Measurements from ENCODE around the gene COL9A3.

COL9A3 gene

DNA sequence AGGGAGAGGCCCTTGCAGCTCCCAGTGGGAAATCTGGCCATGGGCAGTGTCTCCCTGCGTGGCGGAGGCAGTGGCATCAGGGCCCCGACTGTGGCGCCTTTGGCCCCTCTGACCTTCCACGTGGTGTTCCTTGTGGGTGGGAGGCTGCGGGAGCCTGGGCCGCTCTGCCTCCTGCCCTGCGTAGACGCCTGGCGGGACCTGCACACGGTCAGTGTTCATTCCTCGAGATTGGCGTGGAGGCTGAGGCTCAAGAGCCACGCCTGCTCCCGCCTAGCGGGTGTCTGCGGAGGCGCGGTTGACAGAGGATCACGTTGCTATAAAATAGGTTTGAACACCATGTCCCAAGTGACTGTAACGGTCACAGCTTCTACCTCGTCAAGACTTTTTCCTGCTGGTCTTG is 14.0 kb downstream of the COL9A3 start:
- no peak overlapping the region for H2BK5ac ChIP-seq (ENCODE audit: low read depth, low read length, poor library complexity, severe bottlenecking)
- no peaks in the 10 kb centered on the region for H3K9me3 ChIP-seq (ENCODE audit: control insufficient read depth, low read length)
- no peak overlapping the region for H4K91ac ChIP-seq (ENCODE audit: low read length)
- no peak overlapping the region for H2BK12ac ChIP-seq (ENCODE audit: low read length in 2 of 2)
- no peak overlapping the region for H3K14ac ChIP-seq (ENCODE audit: low read length in 2 of 2)
- no peaks in the 10 kb centered on the region for H3K36me3 ChIP-seq (ENCODE audit: control insufficient read depth in 1 of 2, insufficient read depth in 2 of 2, low read depth in 1 of 2, low read length in 2 of 2)
- no peaks in the 10 kb centered on the region for H3K79me1 ChIP-seq (replicated peaks; ENCODE audit: low read length, poor library complexity, severe bottlenecking)
- no peak overlapping the region for H3K4ac ChIP-seq (ENCODE audit: low read depth in 1 of 2, low read length in 2 of 2)
- H4K8ac ChIP-seq (ENCODE audit: low read length): no peak overlapping the region
- H3K23ac ChIP-seq (ENCODE audit: low read length in 2 of 2): no peak overlapping the region
- no peak overlapping the region for H3K18ac ChIP-seq (ENCODE audit: low read depth in 1 of 2, low read length in 2 of 2)
- no peak overlapping the region for H2AK5ac ChIP-seq (ENCODE audit: low read length, severe bottlenecking)
- peaks cover 10% of the 10 kb centered on the region for H3K4me1 ChIP-seq (ENCODE audit: control insufficient read depth, insufficient read depth, low read depth, low read length)
- 86% methylated on average over 22 of the region's 22 CpGs for WGBS
- no peak for DNase-seq
- H3K27me3 ChIP-seq (ENCODE audit: control insufficient read depth in 1 of 2, insufficient read depth in 1 of 2, low read length in 2 of 2): peaks cover 0 to 47% of the 10 kb centered on the region in 2 experiments
- H2BK15ac ChIP-seq (ENCODE audit: low read depth, poor library complexity, severe bottlenecking): no peak overlapping the region
- H3K27ac ChIP-seq (ENCODE audit: low read length, poor library complexity, severe bottlenecking): no peak overlapping the region
- no peak overlapping the region for H2AFZ ChIP-seq (ENCODE audit: low read depth, low read length)
- H3K4me3 ChIP-seq (ENCODE audit: insufficient read depth in 1 of 2, low read depth in 1 of 2, low read length in 2 of 2): no peak overlapping the region
- no peak overlapping the region for H3K9ac ChIP-seq (ENCODE audit: low read length)
- H2BK120ac ChIP-seq (ENCODE audit: low read depth, low read length): no peak overlapping the region
- H3K4me2 ChIP-seq (ENCODE audit: low read length, poor library complexity, severe bottlenecking): no peak overlapping the region

DNA sequence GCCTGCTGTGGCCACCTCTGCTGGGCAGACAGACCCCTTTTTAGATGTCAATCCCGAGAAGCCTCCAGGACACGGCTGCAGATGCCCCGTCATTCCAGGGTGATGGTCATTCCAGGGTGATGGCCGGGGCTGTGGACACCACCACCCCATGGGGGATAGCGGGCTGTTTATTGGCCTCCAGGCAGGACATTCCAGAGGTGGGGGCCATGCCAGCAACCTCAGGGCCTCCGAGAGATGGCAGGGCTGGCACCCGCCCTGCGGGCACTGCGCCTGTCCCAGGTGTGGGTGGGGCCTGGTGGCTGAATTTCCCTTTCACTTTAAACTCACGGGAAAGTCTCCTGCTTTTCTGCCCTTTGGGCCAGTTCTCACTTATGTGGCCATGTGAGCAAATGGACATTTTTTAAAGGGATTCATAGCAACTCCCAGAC is 14.5 kb downstream of the COL9A3 start:
- no peaks in the 10 kb centered on the region for H3K9me3 ChIP-seq (ENCODE audit: control insufficient read depth, low read length)
- H4K91ac ChIP-seq (ENCODE audit: low read length): no peak overlapping the region
- no peak overlapping the region for H2BK120ac ChIP-seq (ENCODE audit: low read depth, low read length)
- no peak overlapping the region for H2AFZ ChIP-seq (ENCODE audit: low read depth, low read length)
- H3K4me1 ChIP-seq (ENCODE audit: control insufficient read depth, insufficient read depth, low read depth, low read length): peaks cover 11% of the 10 kb centered on the region
- H3K4ac ChIP-seq (ENCODE audit: low read depth in 1 of 2, low read length in 2 of 2): no peak overlapping the region
- no peak overlapping the region for H3K4me2 ChIP-seq (ENCODE audit: low read length, poor library complexity, severe bottlenecking)
- DNase-seq: no peak
- no peak overlapping the region for H4K8ac ChIP-seq (ENCODE audit: low read length)
- peaks cover 4 to 47% of the 10 kb centered on the region in 2 experiments for H3K27me3 ChIP-seq (ENCODE audit: control insufficient read depth in 1 of 2, insufficient read depth in 1 of 2, low read length in 2 of 2)
- H2AK5ac ChIP-seq (ENCODE audit: low read length, severe bottlenecking): no peak overlapping the region
- 95% methylated on average over 10 of the region's 10 CpGs for WGBS
- H3K18ac ChIP-seq (ENCODE audit: low read depth in 1 of 2, low read length in 2 of 2): no peak overlapping the region
- H2BK12ac ChIP-seq (ENCODE audit: low read length in 2 of 2): no peak overlapping the region
- H3K9ac ChIP-seq (ENCODE audit: low read length): no peak overlapping the region
- H3K79me1 ChIP-seq (replicated peaks; ENCODE audit: low read length, poor library complexity, severe bottlenecking): no peaks in the 10 kb centered on the region
- no peak overlapping the region for H2BK5ac ChIP-seq (ENCODE audit: low read depth, low read length, poor library complexity, severe bottlenecking)
- H3K23ac ChIP-seq (ENCODE audit: low read length in 2 of 2): no peak overlapping the region
- no peak overlapping the region for H3K14ac ChIP-seq (ENCODE audit: low read length in 2 of 2)
- H3K36me3 ChIP-seq (ENCODE audit: control insufficient read depth in 1 of 2, insufficient read depth in 2 of 2, low read depth in 1 of 2, low read length in 2 of 2): no peaks in the 10 kb centered on the region
- no peak overlapping the region for H3K27ac ChIP-seq (ENCODE audit: low read length, poor library complexity, severe bottlenecking)
- H2BK15ac ChIP-seq (ENCODE audit: low read depth, poor library complexity, severe bottlenecking): no peak overlapping the region
- H3K4me3 ChIP-seq (ENCODE audit: insufficient read depth in 1 of 2, low read depth in 1 of 2, low read length in 2 of 2): no peak overlapping the region

DNA sequence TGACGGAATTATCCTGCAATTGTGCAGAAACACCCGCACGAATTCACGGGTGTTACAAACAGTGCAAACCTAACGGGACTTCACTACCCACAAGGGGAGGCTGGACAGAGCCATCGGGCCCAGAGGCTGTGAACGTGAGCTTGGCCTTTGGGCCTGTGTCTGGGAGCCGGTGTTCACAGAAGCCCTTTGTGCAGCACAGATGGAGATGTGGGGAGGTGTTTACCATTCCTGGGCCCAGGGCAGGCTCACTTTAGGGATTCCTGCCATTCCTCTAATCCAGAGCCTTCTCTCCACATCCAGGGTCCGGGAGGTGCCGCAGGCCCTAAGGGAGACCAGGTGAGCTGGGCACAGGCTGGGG is 15.0 kb downstream of the COL9A3 start:
- no peak overlapping the region for H2BK12ac ChIP-seq (ENCODE audit: low read length in 2 of 2)
- peaks cover 13% of the 10 kb centered on the region for H3K4me1 ChIP-seq (ENCODE audit: control insufficient read depth, insufficient read depth, low read depth, low read length)
- H3K27ac ChIP-seq (ENCODE audit: low read length, poor library complexity, severe bottlenecking): no peak overlapping the region
- H2BK5ac ChIP-seq (ENCODE audit: low read depth, low read length, poor library complexity, severe bottlenecking): no peak overlapping the region
- H4K8ac ChIP-seq (ENCODE audit: low read length): no peak overlapping the region
- no peak overlapping the region for H2BK15ac ChIP-seq (ENCODE audit: low read depth, poor library complexity, severe bottlenecking)
- H3K9me3 ChIP-seq (ENCODE audit: control insufficient read depth, low read length): no peaks in the 10 kb centered on the region
- H3K4ac ChIP-seq (ENCODE audit: low read depth in 1 of 2, low read length in 2 of 2): no peak overlapping the region
- no peak overlapping the region for H3K4me2 ChIP-seq (ENCODE audit: low read length, poor library complexity, severe bottlenecking)
- H3K36me3 ChIP-seq (ENCODE audit: control insufficient read depth in 1 of 2, insufficient read depth in 2 of 2, low read depth in 1 of 2, low read length in 2 of 2): no peaks in the 10 kb centered on the region
- no peak overlapping the region for H2AK5ac ChIP-seq (ENCODE audit: low read length, severe bottlenecking)
- no peaks in the 10 kb centered on the region for H3K79me1 ChIP-seq (replicated peaks; ENCODE audit: low read length, poor library complexity, severe bottlenecking)
- H3K23ac ChIP-seq (ENCODE audit: low read length in 2 of 2): no peak overlapping the region
- no peak overlapping the region for H2AFZ ChIP-seq (ENCODE audit: low read depth, low read length)
- H3K14ac ChIP-seq (ENCODE audit: low read length in 2 of 2): no peak overlapping the region
- H3K27me3 ChIP-seq (ENCODE audit: control insufficient read depth in 1 of 2, insufficient read depth in 1 of 2, low read length in 2 of 2): peaks cover 7 to 49% of the 10 kb centered on the region in 2 experiments
- WGBS: 81% methylated on average over 10 of the region's 10 CpGs
- no peak overlapping the region for H3K4me3 ChIP-seq (ENCODE audit: insufficient read depth in 1 of 2, low read depth in 1 of 2, low read length in 2 of 2)
- no peak for DNase-seq
- no peak overlapping the region for H2BK120ac ChIP-seq (ENCODE audit: low read depth, low read length)
- no peak overlapping the region for H3K18ac ChIP-seq (ENCODE audit: low read depth in 1 of 2, low read length in 2 of 2)
- peak overlapping the region; percentile 53 for H4K91ac ChIP-seq (ENCODE audit: low read length)
- no peak overlapping the region for H3K9ac ChIP-seq (ENCODE audit: low read length)

DNA sequence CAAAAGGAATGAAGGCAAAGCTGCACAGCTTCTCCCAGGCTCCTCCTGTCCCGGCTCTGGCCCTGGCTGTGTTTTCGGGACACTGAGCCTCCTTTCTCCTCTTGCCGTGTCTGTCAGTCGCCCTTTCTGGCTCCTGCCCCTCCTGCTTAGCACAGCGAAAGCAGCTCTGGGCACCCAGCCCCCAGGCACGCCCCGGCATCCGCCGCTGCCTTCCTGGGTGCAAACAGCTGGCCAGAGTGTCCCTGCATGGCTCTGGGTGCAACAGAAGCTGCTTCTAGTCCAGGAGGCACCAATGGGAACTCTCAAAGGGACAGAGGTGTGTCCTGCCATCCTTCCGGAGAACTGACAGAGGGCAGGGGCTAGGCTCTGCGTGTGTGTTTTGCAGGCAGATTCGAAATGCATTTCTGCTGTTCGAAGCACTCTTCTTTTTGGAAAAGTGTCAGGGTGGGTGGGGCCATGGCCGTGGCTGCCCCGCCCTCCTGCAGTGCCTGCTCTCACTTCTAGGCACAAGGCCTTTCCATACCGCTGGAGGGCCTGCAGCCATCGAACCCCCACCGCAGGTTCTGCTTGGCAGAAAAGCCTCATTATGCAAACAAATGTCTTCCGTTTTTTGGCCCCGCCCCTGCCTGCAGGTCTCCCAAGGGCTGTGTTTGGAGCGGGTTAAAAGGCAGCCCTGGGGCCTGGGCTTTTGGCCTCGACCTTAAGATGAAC is 15.5 kb downstream of the COL9A3 start:
- Histone ChIP-seq H4K8ac (ENCODE audit: low read length) (no peak overlapping the region), H3K9me3 (ENCODE audit: control insufficient read depth, low read length) (no peaks in the 10 kb centered on the region)
- no peak for DNase-seq

More for the DNA sequence above, 15.5 kb downstream of the COL9A3 start:
- Histone ChIP-seq H3K27me3 (ENCODE audit: control insufficient read depth in 1 of 2, insufficient read depth in 1 of 2, low read length in 2 of 2) (peaks cover 7 to 47% of the 10 kb centered on the region in 2 experiments), H3K9ac (ENCODE audit: low read length) (no peak overlapping the region), H2AK5ac (ENCODE audit: low read length, severe bottlenecking) (no peak overlapping the region), H2BK120ac (ENCODE audit: low read depth, low read length) (no peak overlapping the region), H2BK12ac (ENCODE audit: low read length in 2 of 2) (no peak overlapping the region), H3K4me2 (ENCODE audit: low read length, poor library complexity, severe bottlenecking) (no peak overlapping the region), H3K79me1 (replicated peaks; ENCODE audit: low read length, poor library complexity, severe bottlenecking) (no peaks in the 10 kb centered on the region), H2BK15ac (ENCODE audit: low read depth, poor library complexity, severe bottlenecking) (no peak overlapping the region), H3K4me3 (ENCODE audit: insufficient read depth in 1 of 2, low read depth in 1 of 2, low read length in 2 of 2) (peak overlapping the region in 1 of 2 experiments; percentile 14), H2BK5ac (ENCODE audit: low read depth, low read length, poor library complexity, severe bottlenecking) (no peak overlapping the region), H3K27ac (ENCODE audit: low read length, poor library complexity, severe bottlenecking) (no peak overlapping the region), H3K4ac (ENCODE audit: low read depth in 1 of 2, low read length in 2 of 2) (no peak overlapping the region), H3K18ac (ENCODE audit: low read depth in 1 of 2, low read length in 2 of 2) (no peak overlapping the region), H3K36me3 (ENCODE audit: control insufficient read depth in 1 of 2, insufficient read depth in 2 of 2, low read depth in 1 of 2, low read length in 2 of 2) (no peaks in the 10 kb centered on the region), H4K91ac (ENCODE audit: low read length) (no peak overlapping the region), H3K14ac (ENCODE audit: low read length in 2 of 2) (no peak overlapping the region), H3K23ac (ENCODE audit: low read length in 2 of 2) (no peak overlapping the region), H2AFZ (ENCODE audit: low read depth, low read length) (no peak overlapping the region), H3K4me1 (ENCODE audit: control insufficient read depth, insufficient read depth, low read depth, low read length) (peaks cover 13% of the 10 kb centered on the region)
- 88% methylated on average over 22 of the region's 22 CpGs for WGBS

Data from mesenchymal stem cell (in vitro differentiated cells and primary cell).